SK-N-SH (cell line): ENCODE results near the gene RALGDS.
"Not testable (repeated sequence)": the region's sequence is repeated elsewhere in the genome, so short reads cannot be mapped to it uniquely, and the experiment has no call there.

ENCODE experiments used
- CTCF ChIP-seq: fragments of 200-600 bp; sonication (generic); IDR thresholded peaks from 2 replicates; pipeline ENCODE4 v1.6.1; 2017; ENCODE audit warnings: antibody characterized with exemption, mild to moderate bottlenecking, moderate library complexity
- EZH2phosphoT487 ChIP-seq: fragments of 200-600 bp; sonication (generic); IDR thresholded peaks from 2 replicates; pipeline ENCODE4 v1.6.1; 2017; ENCODE audit warnings: low read depth, mixed run types, mild to moderate bottlenecking, antibody characterized with exemption, moderate library complexity, borderline replicate concordance
- FOSL2 ChIP-seq: IDR thresholded peaks from 2 replicates; pipeline ENCODE4 v1.4.0; 2012; ENCODE audit warnings: low read depth, mild to moderate bottlenecking, moderate library complexity, borderline replicate concordance
- GABPA ChIP-seq: IDR thresholded peaks from 2 replicates; pipeline ENCODE4 v1.4.0; 2012; ENCODE audit warnings: low read depth, mild to moderate bottlenecking
- NRF1 ChIP-seq: IDR thresholded peaks from 2 replicates; pipeline ENCODE4 v1.6.1; 2012; ENCODE audit warnings: low read depth, mild to moderate bottlenecking, low read length
- POLR2AphosphoS5 ChIP-seq: IDR thresholded peaks from 2 replicates; pipeline ENCODE4 v1.6.1; 2012; ENCODE audit warnings: low read depth, low read length
- RFX5 ChIP-seq: IDR thresholded peaks from 2 replicates; pipeline ENCODE4 v1.6.1; 2012; ENCODE audit warnings: mild to moderate bottlenecking, improper control_type of control experiment, low read length
- TAF1 ChIP-seq: IDR thresholded peaks from 2 replicates; pipeline ENCODE4 v1.6.1; 2012; ENCODE audit warnings: low read depth, mild to moderate bottlenecking, low read length, moderate library complexity, borderline replicate concordance
- TF ChIP-seq, protein P1 (sequence below): IDR thresholded peaks from 2 replicates; pipeline ENCODE4 v1.4.0; 2012; ENCODE audit warnings: low read depth, borderline replicate concordance

DNA sequence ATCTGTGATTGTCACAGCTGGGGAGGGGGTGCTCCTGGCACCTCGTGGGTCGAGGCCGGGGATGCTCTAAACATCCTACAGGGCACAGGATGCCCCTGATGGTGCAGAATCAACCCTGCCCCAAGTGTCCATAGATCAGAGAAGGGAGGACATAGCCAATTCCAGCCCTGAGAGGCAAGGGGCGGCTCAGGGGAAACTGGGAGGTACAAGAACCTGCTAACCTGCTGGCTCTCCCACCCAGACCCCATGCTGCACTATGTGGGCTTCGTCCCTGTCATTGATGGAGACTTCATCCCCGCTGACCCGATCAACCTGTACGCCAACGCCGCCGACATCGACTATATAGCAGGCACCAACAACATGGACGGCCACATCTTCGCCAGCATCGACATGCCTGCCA lies 52.6 kb downstream of the RALGDS start:
- not testable (repeated sequence) for TF ChIP-seq NRF1, POLR2AphosphoS5, TAF1, EZH2phosphoT487, CTCF, GABPA, FOSL2, RFX5
- TF ChIP-seq, protein P1, sequence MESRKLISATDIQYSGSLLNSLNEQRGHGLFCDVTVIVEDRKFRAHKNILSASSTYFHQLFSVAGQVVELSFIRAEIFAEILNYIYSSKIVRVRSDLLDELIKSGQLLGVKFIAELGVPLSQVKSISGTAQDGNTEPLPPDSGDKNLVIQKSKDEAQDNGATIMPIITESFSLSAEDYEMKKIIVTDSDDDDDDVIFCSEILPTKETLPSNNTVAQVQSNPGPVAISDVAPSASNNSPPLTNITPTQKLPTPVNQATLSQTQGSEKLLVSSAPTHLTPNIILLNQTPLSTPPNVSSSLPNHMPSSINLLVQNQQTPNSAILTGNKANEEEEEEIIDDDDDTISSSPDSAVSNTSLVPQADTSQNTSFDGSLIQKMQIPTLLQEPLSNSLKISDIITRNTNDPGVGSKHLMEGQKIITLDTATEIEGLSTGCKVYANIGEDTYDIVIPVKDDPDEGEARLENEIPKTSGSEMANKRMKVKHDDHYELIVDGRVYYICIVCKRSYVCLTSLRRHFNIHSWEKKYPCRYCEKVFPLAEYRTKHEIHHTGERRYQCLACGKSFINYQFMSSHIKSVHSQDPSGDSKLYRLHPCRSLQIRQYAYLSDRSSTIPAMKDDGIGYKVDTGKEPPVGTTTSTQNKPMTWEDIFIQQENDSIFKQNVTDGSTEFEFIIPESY: not testable (repeated sequence)
